GM20000 (cell line): ENCODE results near the gene CCL26.
"Not testable (repeated sequence)": the region's sequence is repeated elsewhere in the genome, so short reads cannot be mapped to it uniquely, and the experiment has no call there.

Experiments
- DNase-seq: peaks from one replicate; pipeline ENCODE4 v3.0.0; 2012; ENCODE audit warnings: low spot score
- TF ChIP-seq, protein P1 (sequence below): IDR thresholded peaks from 2 replicates; pipeline ENCODE4 v1.5.1; 2012; ENCODE audit warnings: mild to moderate bottlenecking, control low read depth; ENCODE audit errors: extremely low read depth, missing control alignments

Gene CCL26

DNA sequence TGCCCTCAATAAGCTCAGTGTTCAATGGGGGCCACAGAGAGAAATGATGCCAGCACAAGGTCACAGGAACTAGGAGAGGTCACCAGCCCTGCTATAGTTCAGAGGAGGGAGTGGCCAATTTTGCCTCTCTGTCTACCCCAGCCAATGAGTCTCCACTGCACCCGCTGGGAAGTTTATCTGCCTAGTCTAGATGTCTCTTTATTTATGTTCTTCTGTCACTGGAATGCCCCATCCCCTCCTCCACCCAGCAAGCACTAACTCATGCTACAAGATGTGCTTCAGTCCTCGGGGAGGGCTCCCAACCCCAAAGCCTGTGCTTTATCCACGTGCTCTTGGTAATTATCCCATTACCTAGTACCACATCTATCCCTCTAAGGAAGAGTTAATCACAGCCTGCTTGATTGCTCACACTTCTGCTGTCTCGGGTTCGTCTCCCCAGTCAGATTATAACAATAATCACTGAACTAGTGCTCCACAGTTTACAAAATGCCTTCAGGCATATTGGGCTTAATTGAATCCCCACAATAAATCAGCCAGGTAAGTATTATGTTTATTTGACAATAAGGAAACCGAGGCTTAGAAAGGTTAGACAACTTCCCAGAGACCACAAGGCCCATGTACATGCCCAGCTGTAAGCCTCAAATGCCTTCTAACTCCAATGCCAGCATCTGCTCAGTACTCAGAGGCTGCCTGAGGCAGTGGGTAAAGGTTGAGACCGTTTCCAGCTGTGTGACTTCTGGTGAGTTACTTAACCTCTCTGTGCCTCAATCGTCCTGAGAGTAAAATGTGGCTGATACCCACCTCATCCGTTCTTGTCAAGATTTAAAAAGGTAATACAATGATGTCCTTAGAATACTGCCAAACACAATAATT is 37.2 kb downstream of the CCL26 start:
- TF ChIP-seq, protein P1, sequence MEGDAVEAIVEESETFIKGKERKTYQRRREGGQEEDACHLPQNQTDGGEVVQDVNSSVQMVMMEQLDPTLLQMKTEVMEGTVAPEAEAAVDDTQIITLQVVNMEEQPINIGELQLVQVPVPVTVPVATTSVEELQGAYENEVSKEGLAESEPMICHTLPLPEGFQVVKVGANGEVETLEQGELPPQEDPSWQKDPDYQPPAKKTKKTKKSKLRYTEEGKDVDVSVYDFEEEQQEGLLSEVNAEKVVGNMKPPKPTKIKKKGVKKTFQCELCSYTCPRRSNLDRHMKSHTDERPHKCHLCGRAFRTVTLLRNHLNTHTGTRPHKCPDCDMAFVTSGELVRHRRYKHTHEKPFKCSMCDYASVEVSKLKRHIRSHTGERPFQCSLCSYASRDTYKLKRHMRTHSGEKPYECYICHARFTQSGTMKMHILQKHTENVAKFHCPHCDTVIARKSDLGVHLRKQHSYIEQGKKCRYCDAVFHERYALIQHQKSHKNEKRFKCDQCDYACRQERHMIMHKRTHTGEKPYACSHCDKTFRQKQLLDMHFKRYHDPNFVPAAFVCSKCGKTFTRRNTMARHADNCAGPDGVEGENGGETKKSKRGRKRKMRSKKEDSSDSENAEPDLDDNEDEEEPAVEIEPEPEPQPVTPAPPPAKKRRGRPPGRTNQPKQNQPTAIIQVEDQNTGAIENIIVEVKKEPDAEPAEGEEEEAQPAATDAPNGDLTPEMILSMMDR = no peak
- no peak for DNase-seq

DNA sequence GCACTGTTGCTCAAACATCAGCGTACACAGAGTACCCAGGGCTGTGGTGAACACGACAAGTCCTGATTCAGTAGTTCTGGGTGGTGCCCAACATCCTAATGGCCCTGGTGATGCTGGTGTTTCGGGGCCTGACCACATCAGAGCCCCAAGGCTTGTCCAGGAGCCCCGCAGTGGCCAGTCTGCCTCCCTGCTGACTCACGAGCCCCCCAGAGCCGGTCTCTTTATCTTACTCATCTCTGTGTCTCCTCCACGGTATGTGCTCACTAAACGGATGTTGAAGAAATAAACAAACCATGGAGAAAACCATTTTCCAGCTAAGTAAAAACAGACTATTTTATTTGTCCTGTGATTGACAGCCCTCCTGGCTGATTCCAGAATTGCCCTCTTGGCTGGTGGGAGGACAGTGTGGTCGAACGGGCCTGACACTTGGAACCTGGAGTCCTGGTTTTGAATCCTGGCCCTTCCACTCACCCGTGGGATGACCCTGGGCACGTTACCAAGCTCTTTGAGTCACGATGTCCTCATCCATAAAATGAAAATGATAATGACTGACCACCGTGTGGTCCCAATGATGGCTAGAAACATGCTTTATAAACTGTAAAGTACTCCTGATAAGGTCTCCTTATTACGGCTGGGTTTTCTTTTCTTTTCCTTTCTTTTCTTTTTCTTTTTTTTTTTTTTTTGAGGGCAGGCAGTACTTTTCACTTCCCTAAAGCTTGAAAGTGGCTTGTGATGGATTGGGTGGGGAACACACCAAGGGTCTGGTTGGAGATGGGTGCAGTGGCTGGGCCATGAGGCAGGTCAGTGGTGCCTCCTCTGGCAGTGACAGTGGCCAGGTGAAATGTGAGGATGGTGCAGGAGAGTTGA is 39.0 kb downstream of the CCL26 start:
- TF ChIP-seq, protein P1 = no peak
- no peak for DNase-seq

DNA sequence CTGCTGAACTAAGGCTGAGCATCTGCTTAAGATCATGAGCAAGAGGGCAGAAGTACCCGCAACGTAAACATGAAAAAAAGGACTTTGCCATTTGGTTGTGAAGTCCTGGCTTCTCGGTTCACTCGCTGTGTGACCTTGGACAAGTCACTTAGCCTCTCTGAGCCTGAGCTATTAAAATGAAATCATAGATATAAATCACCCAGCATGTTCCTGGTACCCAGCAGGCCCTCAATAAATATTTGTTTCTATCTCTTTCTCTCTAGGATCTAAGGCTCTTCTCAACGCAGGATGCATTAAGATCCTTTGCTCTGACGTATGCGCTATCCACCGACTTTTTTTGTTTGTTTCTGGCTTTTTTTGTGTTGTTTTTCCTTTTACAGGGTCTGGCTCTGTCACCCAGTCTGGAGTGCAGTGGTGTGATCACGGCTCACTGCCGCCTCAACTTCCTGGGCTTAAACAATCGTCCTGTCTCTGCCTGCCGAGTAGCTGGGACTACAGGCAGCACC is 39.9 kb downstream of the CCL26 start:
- TF ChIP-seq, protein P1 = no peak
- no peak for DNase-seq

DNA sequence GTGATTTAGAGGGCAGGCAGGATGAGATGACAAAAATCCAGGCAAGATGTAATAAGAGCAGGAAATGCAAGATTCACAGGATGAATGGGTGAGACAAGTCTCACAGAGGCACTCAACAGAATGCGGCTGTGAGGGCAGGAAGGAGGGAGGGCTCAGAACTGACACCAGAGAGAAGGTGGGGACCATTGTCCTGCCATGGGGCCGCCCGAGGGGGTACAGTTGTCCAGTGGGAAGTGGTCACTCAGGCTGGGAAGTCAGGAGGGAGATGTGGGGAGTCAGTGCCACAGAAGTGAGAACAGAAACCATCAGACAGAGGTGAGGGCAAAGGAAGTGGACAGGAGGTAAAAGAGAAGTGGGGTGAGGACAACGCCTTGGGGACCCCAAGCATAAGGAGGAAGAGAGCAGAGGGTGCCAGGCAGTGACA is 42.1 kb downstream of the CCL26 start:
- DNase-seq = no peak
- TF ChIP-seq, protein P1 = no peak

DNA sequence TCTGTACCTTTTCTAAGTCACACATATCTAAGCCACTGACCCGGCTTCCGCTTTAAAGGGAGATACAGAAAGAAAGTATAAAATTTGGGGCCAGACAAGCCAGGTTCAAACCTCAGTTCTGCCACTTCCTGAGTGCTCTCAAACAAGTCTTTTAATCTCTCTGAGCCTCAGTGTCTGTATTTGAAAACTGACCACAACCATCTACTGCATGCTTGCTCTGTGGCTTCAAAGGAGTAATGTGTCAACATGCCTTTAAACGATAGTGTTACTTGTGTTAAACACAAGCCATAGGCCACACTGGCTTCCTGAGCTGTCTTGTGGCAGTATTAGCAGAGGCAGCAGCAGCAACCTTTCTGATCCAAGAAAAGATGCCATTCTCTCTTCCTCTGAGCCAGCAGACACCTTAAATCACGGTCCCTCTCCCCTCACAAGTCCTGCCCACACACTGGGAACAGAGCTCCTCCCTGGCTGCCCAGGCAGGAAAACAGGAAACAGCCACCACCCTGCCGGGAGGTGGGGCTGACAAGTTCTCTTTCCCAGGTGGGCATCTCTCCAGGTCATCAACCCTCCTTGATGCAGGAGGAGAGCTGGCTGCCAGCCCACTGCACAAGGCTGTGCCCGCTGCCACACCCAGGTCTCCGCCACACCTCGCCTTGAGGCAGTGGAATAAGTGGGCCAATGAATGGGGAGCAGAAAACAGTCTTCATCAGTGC is 44.0 kb downstream of the CCL26 start:
- DNase-seq = no peak
- TF ChIP-seq, protein P1 = no peak

DNA sequence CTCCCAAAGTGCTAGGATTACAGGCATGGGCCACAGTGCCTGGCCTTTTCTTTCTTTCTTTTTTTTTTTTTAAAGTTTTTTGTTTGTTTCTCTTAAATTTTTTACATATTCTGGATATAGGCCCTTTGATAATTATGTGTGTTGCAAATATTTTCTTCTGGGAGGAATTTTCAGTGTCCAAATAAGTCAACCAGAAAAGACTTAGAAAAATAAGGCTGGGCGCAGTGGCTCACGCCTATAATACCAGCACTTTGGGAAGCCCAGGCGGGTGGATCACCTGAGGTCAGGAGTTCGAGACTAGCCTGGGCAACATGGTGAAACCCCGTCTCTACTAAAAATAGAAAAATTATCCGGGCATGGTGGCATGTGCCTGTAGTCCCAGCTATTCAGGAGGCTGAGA is 44.7 kb downstream of the CCL26 start:
- DNase-seq = not testable (repeated sequence)

DNA sequence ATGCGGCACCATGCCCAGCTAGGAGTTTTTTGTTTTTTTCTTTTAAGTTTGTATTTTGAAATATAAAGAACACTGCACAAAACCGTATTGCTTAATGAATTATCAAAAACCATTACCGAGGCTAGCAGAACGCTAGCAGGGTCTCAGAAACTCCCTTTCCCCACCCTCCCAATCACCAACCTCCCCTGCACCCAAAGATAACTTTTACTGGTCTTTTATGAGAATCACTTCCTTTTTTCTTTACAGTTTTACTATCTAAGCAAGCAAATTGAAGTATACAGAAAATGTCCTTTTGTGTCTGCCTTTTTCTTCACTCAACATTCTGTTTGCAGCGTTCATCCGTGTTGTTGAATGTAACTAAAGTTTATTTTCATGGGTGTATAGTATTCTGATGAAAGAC is 46.7 kb downstream of the CCL26 start:
- TF ChIP-seq, protein P1 = no peak
- DNase-seq = no peak
